ENCODE measurements around the gene PRKN.

PRKN gene

GRCh38 chr6:162722633-162723032 is 4.9 kb downstream of the PRKN start:
- no peak for TF ChIP-seq POLR2A (IDR thresholded peaks at IDR 0.05; ENCODE audit: low read depth, low read length)
- FAIRE-seq: no peak
- DNase-seq (ENCODE audit: insufficient read length, low spot score): no peak

- FAIRE-seq (no peak), DNase-seq (ENCODE audit: insufficient read length, low spot score) (no peak)
- no peak for TF ChIP-seq POLR2A (IDR thresholded peaks at IDR 0.05; ENCODE audit: low read depth, low read length)
Observed at GRCh38 chr6:162722226-162722625, 5.3 kb downstream of the PRKN start.

GRCh38 chr6:162721404-162721687 is 6.2 kb downstream of the PRKN start:
- TF ChIP-seq POLR2A (IDR thresholded peaks at IDR 0.05; ENCODE audit: low read depth, low read length): no peak
- FAIRE-seq (no peak), DNase-seq (ENCODE audit: insufficient read length, low spot score) (no peak)

- no peak for TF ChIP-seq POLR2A (IDR thresholded peaks at IDR 0.05; ENCODE audit: low read depth, low read length)
- DNase-seq (ENCODE audit: insufficient read length, low spot score) (no peak), FAIRE-seq (no peak)
Observed at GRCh38 chr6:162719528-162719927, 8.0 kb downstream of the PRKN start.

- DNase-seq (ENCODE audit: insufficient read length, low spot score): no peak
- TF ChIP-seq POLR2A (IDR thresholded peaks at IDR 0.05; ENCODE audit: low read depth, low read length): no peak
- no peak for FAIRE-seq
Observed at GRCh38 chr6:162715601-162716000, 12.0 kb downstream of the PRKN start.

- DNase-seq (ENCODE audit: insufficient read length, low spot score) (no peak), FAIRE-seq (no peak)
- TF ChIP-seq POLR2A (IDR thresholded peaks at IDR 0.05; ENCODE audit: low read depth, low read length): no peak
Observed at GRCh38 chr6:162713974-162714780, 13.4 kb downstream of the PRKN start.

GRCh38 chr6:162712694-162713093 is 14.9 kb downstream of the PRKN start:
- FAIRE-seq: no peak
- DNase-seq (ENCODE audit: insufficient read length, low spot score): no peak
- no peak for TF ChIP-seq POLR2A (IDR thresholded peaks at IDR 0.05; ENCODE audit: low read depth, low read length)

GRCh38 chr6:162711376-162711775 is 16.2 kb downstream of the PRKN start:
- DNase-seq (ENCODE audit: insufficient read length, low spot score) (no peak), FAIRE-seq (no peak)
- TF ChIP-seq POLR2A (IDR thresholded peaks at IDR 0.05; ENCODE audit: low read depth, low read length): no peak

GRCh38 chr6:162710936-162711335 is 16.6 kb downstream of the PRKN start:
- no peak for TF ChIP-seq POLR2A (IDR thresholded peaks at IDR 0.05; ENCODE audit: low read depth, low read length)
- DNase-seq (ENCODE audit: insufficient read length, low spot score): no peak
- no peak for FAIRE-seq

- DNase-seq (ENCODE audit: insufficient read length, low spot score) (no peak), FAIRE-seq (no peak)
- TF ChIP-seq POLR2A (IDR thresholded peaks at IDR 0.05; ENCODE audit: low read depth, low read length): no peak
Observed at GRCh38 chr6:162710419-162710818, 17.1 kb downstream of the PRKN start.

- TF ChIP-seq POLR2A (IDR thresholded peaks at IDR 0.05; ENCODE audit: low read depth, low read length): no peak
- DNase-seq (ENCODE audit: insufficient read length, low spot score) (no peak), FAIRE-seq (no peak)
Observed at GRCh38 chr6:162709431-162709830, 18.1 kb downstream of the PRKN start.

- DNase-seq (ENCODE audit: insufficient read length, low spot score): no peak
- FAIRE-seq: no peak
- TF ChIP-seq POLR2A (IDR thresholded peaks at IDR 0.05; ENCODE audit: low read depth, low read length): no peak
Observed at GRCh38 chr6:162708971-162709370, 18.6 kb downstream of the PRKN start.

- no peak for FAIRE-seq
- TF ChIP-seq POLR2A (IDR thresholded peaks at IDR 0.05; ENCODE audit: low read depth, low read length): no peak
- no peak for DNase-seq (ENCODE audit: insufficient read length, low spot score)
Observed at GRCh38 chr6:162706232-162706631, 21.3 kb downstream of the PRKN start.

- FAIRE-seq (no peak), DNase-seq (ENCODE audit: insufficient read length, low spot score) (no peak)
- TF ChIP-seq POLR2A (IDR thresholded peaks at IDR 0.05; ENCODE audit: low read depth, low read length): no peak
Observed at GRCh38 chr6:162705736-162706135, 21.8 kb downstream of the PRKN start.

GRCh38 chr6:162704001-162704400 is 23.6 kb downstream of the PRKN start:
- DNase-seq (ENCODE audit: insufficient read length, low spot score) (no peak), FAIRE-seq (no peak)
- no peak for TF ChIP-seq POLR2A (IDR thresholded peaks at IDR 0.05; ENCODE audit: low read depth, low read length)

- DNase-seq (ENCODE audit: insufficient read length, low spot score): no peak
- no peak for FAIRE-seq
- no peak for TF ChIP-seq POLR2A (IDR thresholded peaks at IDR 0.05; ENCODE audit: low read depth, low read length)
Observed at GRCh38 chr6:162702446-162702845, 25.1 kb downstream of the PRKN start.
